ENCODE measurements around the gene EFCAB11. TPM values are rescaled to one million over a fixed set of nuclear protein-coding genes. Genes with fewer than 3 reads are reported as not detected.

The EFCAB11 gene
- polyA plus RNA-seq, 2 donors: 6.2 to 6.3 TPM

GRCh38 chr14:89813617-89814031 lies 140.9 kb downstream of the EFCAB11 start:
- no peaks in the 10 kb centered on the region for H3K4me1 ChIP-seq (ENCODE audit: control insufficient read depth in 2 of 2, insufficient read depth in 2 of 2, low read length in 1 of 2)
- H3K27ac ChIP-seq (ENCODE audit: low read depth in 2 of 2, low read length in 1 of 2): peak overlapping the region in 1 of 2 donors; percentile 9
- no peaks in the 10 kb centered on the region for H3K9me3 ChIP-seq (ENCODE audit: control insufficient read depth in 2 of 2, insufficient read depth in 1 of 2, low read depth in 1 of 2, low read length in 1 of 2)
- WGBS, 2 donors: 63 to 69% methylated on average over 12 of the region's 12 CpGs
- H3K36me3 ChIP-seq (ENCODE audit: control insufficient read depth in 2 of 2, insufficient read depth in 2 of 2, low read length in 1 of 2): no peaks in the 10 kb centered on the region
- H3K4me3 ChIP-seq (ENCODE audit: low read depth in 1 of 2, low read length in 2 of 2): no peak overlapping the region
- no peaks in the 10 kb centered on the region for H3K27me3 ChIP-seq (ENCODE audit: control insufficient read depth in 1 of 2, insufficient read depth in 2 of 2, low read length in 2 of 2)

GRCh38 chr14:89811954-89812575 lies 142.5 kb downstream of the EFCAB11 start:
- Histone ChIP-seq H3K4me1 (ENCODE audit: control insufficient read depth in 2 of 2, insufficient read depth in 2 of 2, low read length in 1 of 2) (no peaks in the 10 kb centered on the region), H3K27me3 (ENCODE audit: control insufficient read depth in 1 of 2, insufficient read depth in 2 of 2, low read length in 2 of 2) (no peaks in the 10 kb centered on the region), H3K27ac (ENCODE audit: low read depth in 2 of 2, low read length in 1 of 2) (no peak overlapping the region), H3K9me3 (ENCODE audit: control insufficient read depth in 2 of 2, insufficient read depth in 1 of 2, low read depth in 1 of 2, low read length in 1 of 2) (no peaks in the 10 kb centered on the region), H3K4me3 (ENCODE audit: low read depth in 1 of 2, low read length in 2 of 2) (no peak overlapping the region), H3K36me3 (ENCODE audit: control insufficient read depth in 2 of 2, insufficient read depth in 2 of 2, low read length in 1 of 2) (no peaks in the 10 kb centered on the region)
- 88 to 91% methylated on average over 5 of the region's 5 CpGs for WGBS, 2 donors

DNA sequence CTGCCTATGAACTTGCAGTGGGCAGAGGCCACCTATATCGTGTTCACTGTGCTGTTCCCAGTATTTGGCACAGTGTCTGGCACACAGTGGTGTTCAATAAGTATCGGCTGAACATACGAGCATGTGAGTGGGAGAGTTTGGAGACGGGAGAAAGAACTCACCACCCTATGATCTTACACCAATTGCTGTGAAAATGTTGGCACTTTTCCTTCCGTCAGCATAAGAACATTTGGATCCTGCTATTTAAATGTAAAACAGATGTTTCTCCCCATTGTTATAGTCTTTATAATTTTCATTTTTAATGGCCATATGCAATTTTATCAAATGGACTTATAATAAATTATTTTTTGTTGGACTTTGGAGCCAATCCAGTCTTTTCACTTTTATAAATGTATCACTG lies 144.4 kb downstream of the EFCAB11 start:
- no peaks in the 10 kb centered on the region for H3K36me3 ChIP-seq (ENCODE audit: control insufficient read depth in 2 of 2, insufficient read depth in 2 of 2, low read length in 1 of 2)
- no peaks in the 10 kb centered on the region for H3K9me3 ChIP-seq (ENCODE audit: control insufficient read depth in 2 of 2, insufficient read depth in 1 of 2, low read depth in 1 of 2, low read length in 1 of 2)
- 82 to 88% methylated on average over 5 of the region's 5 CpGs for WGBS, 2 donors
- no peaks in the 10 kb centered on the region for H3K27me3 ChIP-seq (ENCODE audit: control insufficient read depth in 1 of 2, insufficient read depth in 2 of 2, low read length in 2 of 2)
- no peak overlapping the region for H3K4me3 ChIP-seq (ENCODE audit: low read depth in 1 of 2, low read length in 2 of 2)
- no peak overlapping the region for H3K27ac ChIP-seq (ENCODE audit: low read depth in 2 of 2, low read length in 1 of 2)
- no peaks in the 10 kb centered on the region for H3K4me1 ChIP-seq (ENCODE audit: control insufficient read depth in 2 of 2, insufficient read depth in 2 of 2, low read length in 1 of 2)

DNA sequence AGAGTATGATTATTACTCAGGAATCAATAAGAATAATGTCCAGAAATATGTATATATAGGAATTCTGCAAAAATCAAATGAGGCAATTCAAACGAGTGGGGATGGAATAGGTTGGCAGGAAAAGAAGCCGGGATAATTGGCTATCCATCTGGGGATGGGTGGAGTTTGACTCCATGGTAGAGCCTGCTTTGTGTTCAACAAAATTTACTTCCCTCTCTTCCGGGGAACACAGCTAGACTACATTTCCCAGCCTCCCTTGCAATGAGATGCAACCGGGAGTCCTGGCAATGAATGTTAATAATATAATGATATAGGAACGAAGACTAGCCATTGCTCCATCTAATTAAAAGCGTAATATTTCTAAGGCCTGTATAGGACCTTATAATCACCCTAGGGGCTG lies 146.6 kb downstream of the EFCAB11 start:
- H3K4me3 ChIP-seq (ENCODE audit: low read depth in 1 of 2, low read length in 2 of 2): no peak overlapping the region
- no peaks in the 10 kb centered on the region for H3K27me3 ChIP-seq (ENCODE audit: control insufficient read depth in 1 of 2, insufficient read depth in 2 of 2, low read length in 2 of 2)
- WGBS, 2 donors: 83 to 89% methylated on average over 6 of the region's 6 CpGs
- H3K4me1 ChIP-seq (ENCODE audit: control insufficient read depth in 2 of 2, insufficient read depth in 2 of 2, low read length in 1 of 2): no peaks in the 10 kb centered on the region
- no peak overlapping the region for H3K27ac ChIP-seq (ENCODE audit: low read depth in 2 of 2, low read length in 1 of 2)
- H3K9me3 ChIP-seq (ENCODE audit: control insufficient read depth in 2 of 2, insufficient read depth in 1 of 2, low read depth in 1 of 2, low read length in 1 of 2): no peaks in the 10 kb centered on the region
- no peaks in the 10 kb centered on the region for H3K36me3 ChIP-seq (ENCODE audit: control insufficient read depth in 2 of 2, insufficient read depth in 2 of 2, low read length in 1 of 2)

DNA sequence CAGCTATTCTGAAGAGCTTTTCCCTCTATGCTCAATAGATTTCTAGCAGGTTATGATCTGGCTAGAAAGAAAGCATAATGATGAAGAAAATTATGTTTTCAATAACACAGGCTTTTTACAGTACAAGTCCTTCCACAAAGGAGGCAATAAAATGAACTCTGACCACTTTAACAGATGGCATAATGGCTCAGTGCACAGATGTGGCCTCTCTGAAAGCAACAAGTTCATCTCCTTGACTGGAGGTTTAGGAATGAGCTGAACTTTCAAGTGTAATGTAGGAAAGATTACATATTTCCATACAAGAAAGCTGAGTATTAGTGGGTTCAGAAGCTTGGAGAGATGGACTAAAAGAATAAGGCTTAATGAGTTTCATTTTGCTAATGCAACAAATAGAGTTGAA lies 147.4 kb downstream of the EFCAB11 start:
- H3K36me3 ChIP-seq (ENCODE audit: control insufficient read depth in 2 of 2, insufficient read depth in 2 of 2, low read length in 1 of 2): no peaks in the 10 kb centered on the region
- no peak overlapping the region for H3K4me3 ChIP-seq (ENCODE audit: low read depth in 1 of 2, low read length in 2 of 2)
- H3K27me3 ChIP-seq (ENCODE audit: control insufficient read depth in 1 of 2, insufficient read depth in 2 of 2, low read length in 2 of 2): no peaks in the 10 kb centered on the region
- no peaks in the 10 kb centered on the region for H3K4me1 ChIP-seq (ENCODE audit: control insufficient read depth in 2 of 2, insufficient read depth in 2 of 2, low read length in 1 of 2)
- H3K9me3 ChIP-seq (ENCODE audit: control insufficient read depth in 2 of 2, insufficient read depth in 1 of 2, low read depth in 1 of 2, low read length in 1 of 2): no peaks in the 10 kb centered on the region
- H3K27ac ChIP-seq (ENCODE audit: low read depth in 2 of 2, low read length in 1 of 2): no peak overlapping the region

DNA sequence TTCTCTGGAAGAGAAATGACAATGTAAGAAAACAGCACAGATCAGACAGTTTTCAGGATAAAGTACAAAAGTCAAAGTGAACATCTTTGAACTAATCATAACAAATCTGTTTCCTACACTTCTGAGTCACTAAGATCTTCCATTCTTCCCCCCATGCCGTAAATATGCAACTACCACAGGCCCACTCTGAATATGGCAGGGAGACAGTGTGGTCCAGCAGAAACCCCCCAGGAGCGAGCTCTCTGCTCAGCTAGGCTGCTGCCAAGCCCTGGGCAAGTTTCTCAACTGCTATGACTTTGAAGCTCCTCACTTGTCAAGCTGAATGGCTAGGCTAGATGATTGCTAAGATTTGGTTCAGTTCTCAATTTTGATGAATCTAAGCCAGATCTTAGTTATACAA lies 148.1 kb downstream of the EFCAB11 start:
- Histone ChIP-seq H3K27me3 (ENCODE audit: control insufficient read depth in 1 of 2, insufficient read depth in 2 of 2, low read length in 2 of 2) (no peaks in the 10 kb centered on the region), H3K9me3 (ENCODE audit: control insufficient read depth in 2 of 2, insufficient read depth in 1 of 2, low read depth in 1 of 2, low read length in 1 of 2) (no peaks in the 10 kb centered on the region), H3K36me3 (ENCODE audit: control insufficient read depth in 2 of 2, insufficient read depth in 2 of 2, low read length in 1 of 2) (no peaks in the 10 kb centered on the region), H3K27ac (ENCODE audit: low read depth in 2 of 2, low read length in 1 of 2) (no peak overlapping the region), H3K4me1 (ENCODE audit: control insufficient read depth in 2 of 2, insufficient read depth in 2 of 2, low read length in 1 of 2) (no peaks in the 10 kb centered on the region), H3K4me3 (ENCODE audit: low read depth in 1 of 2, low read length in 2 of 2) (no peak overlapping the region)
- 88 to 93% methylated on average over 2 of the region's 2 CpGs for WGBS, 2 donors

- H3K9me3 ChIP-seq (ENCODE audit: control insufficient read depth in 2 of 2, insufficient read depth in 1 of 2, low read depth in 1 of 2, low read length in 1 of 2): no peaks in the 10 kb centered on the region
- no peak overlapping the region for H3K27ac ChIP-seq (ENCODE audit: low read depth in 2 of 2, low read length in 1 of 2)
- no peaks in the 10 kb centered on the region for H3K36me3 ChIP-seq (ENCODE audit: control insufficient read depth in 2 of 2, insufficient read depth in 2 of 2, low read length in 1 of 2)
- peaks cover 0 to 3% of the 10 kb centered on the region in 2 donors for H3K4me1 ChIP-seq (ENCODE audit: control insufficient read depth in 2 of 2, insufficient read depth in 2 of 2, low read length in 1 of 2)
- 91 to 93% methylated on average over 1 of the region's 1 CpG for WGBS, 2 donors
- H3K27me3 ChIP-seq (ENCODE audit: control insufficient read depth in 1 of 2, insufficient read depth in 2 of 2, low read length in 2 of 2): no peaks in the 10 kb centered on the region
- H3K4me3 ChIP-seq (ENCODE audit: low read depth in 1 of 2, low read length in 2 of 2): no peak overlapping the region
These were observed 149.0 kb downstream of the EFCAB11 start for GRCh38 chr14:89805501-89805900.

GRCh38 chr14:89803542-89803941 lies 151.0 kb downstream of the EFCAB11 start:
- no peak overlapping the region for H3K27ac ChIP-seq (ENCODE audit: low read depth in 2 of 2, low read length in 1 of 2)
- H3K9me3 ChIP-seq (ENCODE audit: control insufficient read depth in 2 of 2, insufficient read depth in 1 of 2, low read depth in 1 of 2, low read length in 1 of 2): no peaks in the 10 kb centered on the region
- peaks cover 0 to 3% of the 10 kb centered on the region in 2 donors for H3K4me1 ChIP-seq (ENCODE audit: control insufficient read depth in 2 of 2, insufficient read depth in 2 of 2, low read length in 1 of 2)
- H3K36me3 ChIP-seq (ENCODE audit: control insufficient read depth in 2 of 2, insufficient read depth in 2 of 2, low read length in 1 of 2): no peaks in the 10 kb centered on the region
- WGBS, 2 donors: 93 to 95% methylated on average over 5 of the region's 5 CpGs
- H3K4me3 ChIP-seq (ENCODE audit: low read depth in 1 of 2, low read length in 2 of 2): no peak overlapping the region
- no peaks in the 10 kb centered on the region for H3K27me3 ChIP-seq (ENCODE audit: control insufficient read depth in 1 of 2, insufficient read depth in 2 of 2, low read length in 2 of 2)

- WGBS, 2 donors: 62 to 63% methylated on average over 3 of the region's 3 CpGs
These were observed 153.4 kb downstream of the EFCAB11 start for GRCh38 chr14:89801136-89801535.

GRCh38 chr14:89798212-89798773 lies 156.2 kb downstream of the EFCAB11 start:
- no peaks in the 10 kb centered on the region for H3K27me3 ChIP-seq (ENCODE audit: control insufficient read depth in 1 of 2, insufficient read depth in 2 of 2, low read length in 2 of 2)
- H3K4me1 ChIP-seq (ENCODE audit: control insufficient read depth in 2 of 2, insufficient read depth in 2 of 2, low read length in 1 of 2): peaks cover 0 to 3% of the 10 kb centered on the region in 2 donors
- peaks cover 0 to 2% of the 10 kb centered on the region in 2 donors for H3K9me3 ChIP-seq (ENCODE audit: control insufficient read depth in 2 of 2, insufficient read depth in 1 of 2, low read depth in 1 of 2, low read length in 1 of 2)
- H3K27ac ChIP-seq (ENCODE audit: low read depth in 2 of 2, low read length in 1 of 2): no peak overlapping the region
- no peaks in the 10 kb centered on the region for H3K36me3 ChIP-seq (ENCODE audit: control insufficient read depth in 2 of 2, insufficient read depth in 2 of 2, low read length in 1 of 2)
- H3K4me3 ChIP-seq (ENCODE audit: low read depth in 1 of 2, low read length in 2 of 2): no peak overlapping the region
- WGBS, 2 donors: 52 to 63% methylated on average over 4 of the region's 4 CpGs

More at GRCh38 chr14:89801136-89801535, 153.4 kb downstream of the EFCAB11 start:
- Histone ChIP-seq H3K4me1 (ENCODE audit: control insufficient read depth in 2 of 2, insufficient read depth in 2 of 2, low read length in 1 of 2) (peaks cover 0 to 3% of the 10 kb centered on the region in 2 donors), H3K4me3 (ENCODE audit: low read depth in 1 of 2, low read length in 2 of 2) (no peak overlapping the region), H3K36me3 (ENCODE audit: control insufficient read depth in 2 of 2, insufficient read depth in 2 of 2, low read length in 1 of 2) (no peaks in the 10 kb centered on the region), H3K27ac (ENCODE audit: low read depth in 2 of 2, low read length in 1 of 2) (no peak overlapping the region), H3K9me3 (ENCODE audit: control insufficient read depth in 2 of 2, insufficient read depth in 1 of 2, low read depth in 1 of 2, low read length in 1 of 2) (no peaks in the 10 kb centered on the region), H3K27me3 (ENCODE audit: control insufficient read depth in 1 of 2, insufficient read depth in 2 of 2, low read length in 2 of 2) (no peaks in the 10 kb centered on the region)
